ENCODE data around the gene PCDHA12.
"Not testable (repeated sequence)": the region's sequence is repeated elsewhere in the genome, so short reads cannot be mapped to it uniquely, and the experiment has no call there.

PCDHA12 gene

DNA sequence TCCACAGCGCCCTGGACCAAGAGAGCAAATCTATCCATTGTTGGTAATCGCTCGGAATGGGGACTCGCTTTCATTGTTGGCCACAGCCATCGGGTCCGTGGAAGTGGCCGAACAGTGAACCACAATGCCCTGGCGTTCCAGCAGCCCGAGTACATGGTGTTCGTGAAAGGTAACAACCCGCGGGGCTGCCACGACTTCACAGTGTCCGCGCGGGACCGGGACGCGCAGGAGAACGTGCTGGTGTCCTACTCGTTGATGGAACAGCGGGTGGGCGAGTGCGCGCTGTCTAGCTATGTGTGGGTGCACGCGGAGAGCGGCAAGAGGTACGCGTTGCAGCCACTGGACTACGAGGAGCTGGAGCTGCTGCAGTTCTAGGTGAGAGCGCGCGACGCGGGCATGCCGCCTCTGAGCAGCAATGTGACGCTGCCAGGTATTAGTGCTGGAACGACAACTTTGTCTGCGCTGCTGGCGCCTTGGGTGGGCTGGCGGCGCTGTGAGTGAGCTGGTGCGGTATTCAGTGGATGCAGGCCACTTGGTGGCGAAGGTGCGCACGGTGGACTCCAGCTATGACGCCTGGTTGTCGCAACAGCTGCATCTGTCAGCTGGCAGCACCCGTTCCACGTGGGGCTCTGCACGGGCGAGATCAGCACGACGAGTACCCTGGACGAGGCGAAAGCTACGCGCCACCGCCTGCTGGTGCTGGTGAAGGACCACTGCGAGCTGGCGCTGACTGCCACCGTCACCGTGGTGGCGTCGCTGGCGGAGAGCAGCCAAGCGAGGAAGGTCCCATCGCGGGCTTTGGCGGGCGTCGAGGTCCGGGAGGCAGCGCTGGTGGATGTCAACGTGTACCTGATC, 12.4 kb upstream of the PCDHA12 start:
- no peak for DNase-seq (ENCODE audit: low read depth)

DNA sequence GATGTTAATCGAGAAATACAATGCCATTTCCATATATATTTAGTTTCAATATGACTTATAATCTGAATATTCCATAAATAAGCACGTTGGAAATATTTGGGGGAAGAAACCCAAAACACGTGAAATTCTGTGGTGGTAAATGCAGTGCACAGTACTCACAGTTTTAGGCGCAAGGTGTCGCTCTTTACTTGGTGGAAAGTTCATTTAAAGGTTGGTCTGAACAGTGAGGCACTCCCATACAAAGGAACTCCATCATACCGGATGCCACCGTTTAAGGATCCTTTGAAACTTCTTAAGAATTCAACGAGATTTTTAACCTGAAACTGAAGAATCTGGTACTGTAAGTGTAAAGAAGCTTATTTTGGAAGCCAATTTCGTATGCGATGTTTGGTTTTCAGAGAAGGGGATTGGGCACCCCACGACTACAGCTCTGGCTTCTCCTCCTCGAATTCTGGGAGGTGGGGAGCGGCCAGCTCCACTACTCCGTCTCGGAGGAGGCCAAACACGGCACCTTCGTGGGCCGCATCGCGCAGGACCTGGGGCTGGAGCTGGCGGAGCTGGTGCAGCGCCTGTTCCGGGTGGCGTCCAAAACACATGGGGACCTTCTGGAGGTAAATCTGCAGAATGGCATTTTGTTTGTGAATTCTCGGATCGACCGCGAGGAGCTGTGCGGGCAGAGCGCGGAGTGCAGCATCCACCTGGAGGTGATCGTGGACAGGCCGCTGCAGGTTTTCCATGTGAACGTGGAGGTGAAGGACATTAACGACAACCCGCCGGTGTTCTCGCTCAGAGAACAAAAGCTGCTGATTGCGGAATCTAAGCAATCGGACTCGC, 6.2 kb upstream of the PCDHA12 start, which contains the start of gene PCDHA11:
PCDHA11 (plus strand) TSS at position 237 of the 834 bp plus-strand sequence; CDS start at position 384, 147 bp downstream.
- DNase-seq (ENCODE audit: low read depth): no peak

DNA sequence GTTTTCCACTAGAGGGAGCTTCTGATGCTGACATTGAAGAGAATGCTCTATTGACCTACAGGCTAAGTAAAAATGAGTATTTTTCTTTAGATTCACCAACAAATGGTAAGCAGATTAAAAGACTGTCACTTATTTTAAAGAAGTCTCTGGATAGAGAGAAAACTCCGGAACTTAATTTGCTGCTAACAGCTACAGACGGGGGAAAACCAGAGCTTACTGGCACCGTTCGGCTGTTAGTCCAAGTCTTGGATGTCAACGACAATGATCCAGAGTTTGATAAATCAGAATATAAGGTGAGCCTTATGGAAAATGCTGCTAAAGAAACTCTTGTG, 5.6 kb upstream of the PCDHA12 start:
- DNase-seq (ENCODE audit: low read depth): no peak

DNA sequence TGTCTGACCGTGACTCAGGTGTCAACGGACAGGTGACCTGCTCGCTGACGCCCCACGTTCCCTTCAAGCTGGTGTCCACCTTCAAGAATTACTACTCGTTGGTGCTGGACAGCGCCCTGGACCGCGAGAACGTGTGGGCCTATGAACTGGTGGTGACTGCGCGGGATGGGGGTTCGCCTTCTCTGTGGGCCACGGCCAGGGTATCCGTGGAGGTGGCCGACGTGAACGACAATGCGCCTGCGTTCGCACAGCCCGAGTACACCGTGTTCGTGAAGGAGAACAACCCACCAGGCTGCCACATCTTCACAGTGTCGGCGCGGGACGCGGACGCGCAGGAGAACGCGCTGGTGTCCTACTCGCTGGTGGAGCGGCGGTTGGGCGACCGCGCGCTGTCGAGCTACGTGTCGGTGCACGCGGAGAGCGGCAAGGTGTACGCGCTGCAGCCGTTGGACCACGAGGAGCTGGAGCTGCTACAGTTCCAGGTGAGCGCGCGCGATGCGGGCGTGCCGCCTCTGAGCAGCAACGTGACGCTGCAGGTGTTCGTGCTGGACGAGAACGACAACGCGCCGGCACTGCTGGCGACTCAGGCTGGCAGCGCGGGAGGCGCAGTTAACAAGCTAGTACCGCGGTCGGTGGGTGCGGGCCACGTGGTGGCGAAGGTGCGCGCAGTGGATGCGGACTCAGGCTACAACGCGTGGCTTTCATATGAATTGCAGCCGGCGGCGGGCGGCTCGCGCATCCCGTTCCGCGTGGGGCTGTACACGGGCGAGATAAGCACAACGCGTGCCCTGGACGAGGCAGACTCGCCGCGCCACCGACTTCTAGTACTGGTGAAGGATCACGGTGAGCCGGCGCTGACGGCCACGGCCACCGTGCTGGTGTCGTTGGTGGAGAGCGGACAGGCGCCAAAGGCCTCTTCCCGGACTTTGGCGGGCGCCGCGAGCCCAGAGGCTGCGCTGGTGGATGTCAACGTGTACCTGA, 4.6 kb upstream of the PCDHA12 start:
- DNase-seq (ENCODE audit: low read depth): no peak

DNA sequence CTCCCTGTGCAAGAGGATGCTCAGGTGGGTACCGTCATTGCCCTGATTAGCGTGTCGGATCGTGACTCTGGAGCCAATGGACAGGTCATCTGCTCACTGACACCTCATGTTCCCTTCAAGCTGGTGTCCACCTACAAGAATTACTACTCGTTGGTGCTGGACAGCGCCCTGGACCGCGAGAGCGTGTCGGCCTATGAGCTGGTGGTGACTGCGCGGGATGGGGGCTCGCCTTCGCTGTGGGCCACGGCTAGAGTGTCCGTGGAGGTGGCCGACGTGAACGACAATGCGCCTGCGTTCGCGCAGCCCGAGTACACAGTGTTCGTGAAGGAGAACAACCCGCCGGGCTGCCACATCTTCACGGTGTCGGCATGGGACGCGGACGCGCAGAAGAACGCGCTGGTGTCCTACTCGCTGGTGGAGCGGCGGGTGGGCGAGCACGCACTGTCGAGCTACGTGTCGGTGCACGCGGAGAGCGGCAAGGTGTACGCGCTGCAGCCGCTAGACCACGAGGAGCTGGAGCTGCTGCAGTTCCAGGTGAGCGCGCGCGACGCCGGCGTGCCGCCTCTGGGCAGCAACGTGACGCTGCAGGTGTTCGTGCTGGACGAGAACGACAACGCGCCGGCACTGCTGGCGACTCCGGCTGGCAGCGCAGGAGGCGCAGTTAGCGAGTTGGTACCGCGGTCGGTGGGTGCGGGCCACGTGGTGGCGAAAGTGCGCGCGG, 1.6 kb downstream of the PCDHA12 start:
- not testable (repeated sequence) for DNase-seq (ENCODE audit: low read depth)

DNA sequence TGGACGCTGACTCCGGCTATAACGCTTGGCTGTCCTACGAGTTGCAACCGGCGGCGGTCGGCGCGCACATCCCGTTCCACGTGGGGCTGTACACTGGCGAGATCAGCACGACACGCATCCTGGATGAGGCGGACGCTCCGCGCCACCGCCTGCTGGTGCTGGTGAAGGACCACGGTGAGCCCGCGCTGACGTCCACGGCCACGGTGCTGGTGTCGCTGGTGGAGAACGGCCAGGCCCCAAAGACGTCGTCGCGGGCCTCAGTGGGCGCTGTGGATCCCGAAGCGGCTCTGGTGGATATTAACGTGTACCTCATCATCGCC, 2.1 kb downstream of the PCDHA12 start:
- no peak for DNase-seq (ENCODE audit: low read depth)

DNA sequence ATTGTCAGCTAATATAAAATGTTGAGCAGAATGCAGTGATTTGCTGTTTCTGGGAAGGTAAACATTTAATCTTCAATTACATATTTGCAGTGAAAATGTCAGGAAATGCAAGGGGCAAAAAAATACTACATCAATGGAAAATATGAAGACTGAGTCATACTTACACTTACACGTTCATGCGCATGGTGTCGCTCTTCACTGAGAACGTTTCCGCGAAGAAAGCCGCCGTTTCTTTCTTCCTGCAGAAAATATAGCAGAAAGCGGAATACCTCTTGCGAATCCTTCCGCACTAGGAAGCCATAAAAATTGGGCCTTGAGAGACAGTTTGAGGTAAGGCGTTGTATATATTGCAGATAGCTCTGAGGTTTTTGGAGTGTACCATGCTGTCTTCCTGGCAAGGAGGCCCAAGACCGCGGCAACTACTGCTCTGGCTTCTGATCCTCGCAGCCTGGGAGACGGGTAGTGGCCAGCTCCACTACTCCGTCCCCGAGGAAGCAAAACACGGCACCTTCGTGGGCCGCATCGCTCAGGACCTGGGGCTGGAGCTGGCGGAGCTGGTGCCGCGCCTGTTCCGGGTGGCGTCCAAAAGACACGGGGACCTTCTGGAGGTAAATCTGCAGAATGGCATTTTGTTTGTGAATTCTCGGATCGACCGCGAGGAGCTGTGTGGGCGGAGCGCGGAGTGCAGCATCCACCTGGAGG, 6.9 kb downstream of the PCDHA12 start, which contains the start of gene PCDHA13:
PCDHA13 (plus strand) TSS at position 236 of the 702 bp plus-strand sequence; CDS start at position 381, 145 bp downstream.
- DNase-seq (ENCODE audit: low read depth): no peak

DNA sequence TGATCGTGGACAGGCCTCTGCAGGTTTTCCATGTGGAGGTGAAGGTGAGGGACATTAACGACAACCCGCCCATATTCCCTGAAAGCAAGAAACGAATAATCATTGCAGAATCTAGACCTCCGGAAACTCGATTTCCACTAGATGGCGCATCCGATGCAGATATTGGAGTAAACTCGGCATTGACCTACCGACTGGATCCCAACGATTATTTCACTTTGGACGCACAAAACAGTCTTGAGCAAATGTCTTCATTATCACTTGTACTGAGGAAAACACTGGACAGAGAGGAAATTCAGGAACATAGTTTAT, 7.4 kb downstream of the PCDHA12 start:
- no peak for DNase-seq (ENCODE audit: low read depth)

DNA sequence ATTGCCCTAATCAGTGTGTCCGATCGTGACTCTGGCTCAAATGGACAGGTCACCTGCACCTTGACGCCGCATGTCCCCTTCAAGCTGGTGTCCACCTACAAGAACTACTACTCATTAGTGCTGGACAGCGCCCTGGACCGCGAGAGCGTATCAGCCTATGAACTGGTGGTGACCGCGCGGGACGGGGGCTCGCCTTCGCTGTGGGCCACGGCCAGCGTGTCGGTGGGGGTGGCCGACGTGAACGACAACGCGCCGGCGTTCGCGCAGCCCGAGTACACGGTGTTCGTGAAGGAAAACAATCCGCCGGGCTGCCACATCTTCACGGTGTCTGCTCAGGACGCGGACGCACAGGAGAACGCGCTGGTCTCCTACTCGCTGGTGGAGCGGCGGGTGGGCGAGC, 8.3 kb downstream of the PCDHA12 start:
- DNase-seq (ENCODE audit: low read depth): no peak

DNA sequence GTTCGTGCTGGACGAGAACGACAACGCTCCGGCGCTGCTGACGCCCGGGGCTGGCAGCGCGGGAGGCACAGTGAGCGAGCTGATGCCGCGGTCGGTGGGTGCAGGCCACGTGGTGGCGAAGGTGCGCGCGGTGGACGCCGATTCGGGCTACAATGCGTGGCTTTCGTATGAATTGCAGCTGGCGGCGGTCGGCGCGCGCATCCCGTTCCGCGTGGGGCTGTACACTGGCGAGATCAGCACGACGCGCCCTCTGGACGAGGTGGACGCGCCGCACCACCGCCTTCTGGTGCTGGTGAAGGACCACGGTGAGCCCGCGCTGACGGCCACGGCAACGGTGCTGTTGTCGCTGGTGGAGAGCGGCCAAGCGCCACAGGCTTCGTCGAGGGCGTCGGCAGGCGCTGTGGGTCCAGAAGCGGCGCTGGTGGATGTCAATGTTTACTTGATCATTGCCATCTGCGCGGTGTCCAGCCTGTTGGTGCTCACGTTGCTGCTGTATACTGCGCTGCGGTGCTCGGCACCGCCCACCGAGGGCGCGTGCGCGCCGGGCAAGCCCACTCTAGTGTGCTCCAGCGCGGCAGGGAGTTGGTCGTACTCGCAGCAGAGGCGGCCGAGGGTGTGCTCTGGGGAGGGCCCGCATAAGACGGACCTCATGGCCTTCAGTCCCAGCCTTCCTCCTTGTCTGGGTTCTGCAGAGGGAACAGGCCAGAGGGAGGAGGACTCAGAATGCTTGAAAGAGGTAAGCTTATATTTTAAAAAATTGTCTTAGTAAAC, 9.0 kb downstream of the PCDHA12 start:
- no peak for DNase-seq (ENCODE audit: low read depth)

DNA sequence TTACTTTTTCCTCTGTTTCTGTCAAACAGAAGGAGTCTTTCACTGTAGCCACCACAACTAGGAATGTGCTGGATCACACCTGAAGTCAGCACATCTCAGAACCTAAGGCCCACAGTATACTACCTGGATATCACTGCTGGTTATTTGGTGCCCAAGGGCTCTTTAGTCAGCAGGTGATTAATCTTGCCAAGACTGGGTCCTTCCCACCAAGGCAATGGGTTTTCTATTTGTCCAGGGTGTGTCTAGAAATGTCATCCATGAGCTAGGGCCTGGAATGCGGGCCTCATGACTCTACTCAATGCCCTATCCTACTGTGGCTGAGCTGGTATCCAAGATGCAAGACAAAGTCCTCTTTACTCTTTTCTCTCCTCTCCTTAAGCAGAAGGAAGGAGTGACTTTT, 41.2 kb downstream of the PCDHA12 start:
- DNase-seq (ENCODE audit: low read depth): no peak

DNA sequence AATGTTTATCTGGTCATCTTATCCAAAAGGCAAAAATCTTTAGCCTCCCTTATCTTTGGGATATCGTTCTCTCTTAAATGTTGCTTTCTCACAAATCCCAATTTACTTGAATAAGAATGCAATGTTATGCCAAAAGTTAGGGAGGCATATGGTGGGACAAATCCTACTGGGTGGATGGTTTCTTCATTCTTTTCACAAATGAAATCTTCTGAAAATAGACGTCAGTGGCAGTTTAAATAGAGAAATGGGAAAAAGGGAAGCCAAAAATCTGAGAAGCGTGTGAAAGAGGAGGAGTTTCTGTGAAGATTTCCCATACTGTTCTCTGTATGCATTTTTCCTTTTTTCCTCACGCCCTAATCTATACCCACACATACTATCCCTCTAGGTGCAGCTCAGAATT, 48.5 kb downstream of the PCDHA12 start:
- DNase-seq (ENCODE audit: low read depth): no peak

DNA sequence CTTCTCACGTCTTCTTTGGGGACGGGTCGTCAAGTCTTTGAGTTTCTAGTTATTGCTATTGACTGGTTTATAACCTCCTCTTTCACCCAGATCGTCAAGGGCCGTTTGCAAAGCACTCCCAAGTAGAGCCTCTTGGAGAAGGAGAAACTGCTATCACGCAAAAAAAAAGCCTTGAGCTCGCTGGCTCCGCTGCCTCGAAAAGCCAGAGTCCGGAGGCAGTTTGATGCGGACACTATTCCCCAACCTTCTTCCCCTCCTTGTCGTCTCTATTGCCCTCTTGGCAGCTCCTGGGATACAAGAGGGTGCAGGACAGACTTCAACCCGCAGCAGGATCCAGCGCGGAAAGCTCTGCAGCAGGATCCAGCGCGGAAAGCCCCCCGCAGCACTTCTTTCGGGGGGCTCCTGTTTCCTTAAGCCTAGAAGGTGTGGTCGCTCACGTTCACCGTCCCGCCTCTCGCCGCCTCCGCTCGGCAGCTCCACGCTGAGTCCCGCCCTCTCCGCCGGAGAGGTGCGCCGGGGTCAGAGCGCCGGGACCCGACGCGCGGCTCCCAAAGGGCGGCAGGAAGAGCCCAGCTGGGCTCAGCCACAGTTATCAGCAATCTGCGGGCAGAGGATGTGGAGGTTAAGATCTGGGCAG, 50.8 kb downstream of the PCDHA12 start, which contains the start of gene PCDHAC1:
PCDHAC1 (plus strand) TSS at position 494 of the 637 bp plus-strand sequence. CDS start 594 bp downstream, outside the sequence.
- DNase-seq (ENCODE audit: low read depth): no peak

DNA sequence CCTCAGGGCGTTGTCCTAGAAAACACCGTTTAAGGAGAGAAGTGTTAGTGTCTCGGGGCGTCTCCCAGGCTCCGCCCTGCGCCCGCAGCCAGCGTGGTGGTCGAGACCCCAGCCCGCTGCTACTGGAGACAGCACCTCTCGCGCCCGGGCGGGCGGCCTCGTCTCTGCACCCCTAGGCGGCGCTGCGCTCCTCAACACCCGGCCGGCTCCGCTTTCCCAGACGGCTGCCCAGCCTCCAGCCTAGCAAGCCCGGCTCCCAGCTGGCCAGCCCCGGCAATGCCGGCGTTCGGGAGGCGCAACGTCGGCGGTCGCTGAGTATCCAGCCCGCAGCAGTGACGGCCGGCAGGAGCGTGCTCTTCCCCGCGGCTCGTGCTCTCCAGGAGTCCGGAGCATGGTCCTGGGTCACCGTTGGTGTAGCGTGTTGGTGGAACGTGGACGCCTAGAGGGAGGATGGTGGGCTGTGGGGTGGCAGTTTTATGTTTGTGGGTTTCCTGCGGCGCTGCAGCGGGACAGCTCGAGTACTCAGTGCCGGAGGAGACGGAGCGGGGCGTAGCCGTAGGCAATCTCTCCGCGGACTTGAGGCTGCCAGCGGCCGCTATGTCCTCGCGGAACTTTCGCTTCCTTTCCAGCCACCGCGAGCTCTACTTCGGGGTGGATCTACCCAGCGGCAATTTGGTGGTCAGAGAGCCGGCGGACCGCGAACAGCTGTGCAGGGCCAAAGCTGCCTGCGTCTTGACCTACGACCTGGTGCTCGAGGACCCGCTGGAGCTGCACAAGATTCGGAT, 51.5 kb downstream of the PCDHA12 start:
- DNase-seq (ENCODE audit: low read depth): no peak

DNA sequence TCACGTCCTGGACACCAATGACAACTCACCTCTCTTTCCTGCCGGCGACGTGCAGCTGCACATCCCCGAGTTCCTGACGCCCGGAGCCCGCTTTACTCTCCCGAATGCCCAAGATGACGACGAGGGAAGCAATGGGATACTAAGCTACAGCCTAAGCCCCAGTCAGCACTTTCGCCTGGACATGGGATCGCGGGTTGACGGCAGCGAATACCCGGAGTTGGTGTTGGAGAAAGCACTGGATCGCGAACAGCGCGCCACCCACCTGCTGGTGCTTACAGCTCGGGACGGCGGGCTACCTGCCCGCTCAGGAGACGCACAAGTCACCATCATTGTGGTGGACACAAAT, 52.1 kb downstream of the PCDHA12 start:
- no peak for DNase-seq (ENCODE audit: low read depth)

Data from stimulated activated CD8-positive, alpha-beta memory T cell treated with anti-CD3 and anti-CD28 coated beads, Interleukin-15, amount 100 ng/mL, for 1 hour (primary cell).